HepG2 (cell line): ENCODE measurements around the gene EIF4G2. TPM values are rescaled to one million over a fixed set of nuclear protein-coding genes. Genes with fewer than 3 reads are reported as not detected.
A peak's percentile ranks its signal among the peaks of the same experiment; 100 is the strongest.

ENCODE experiments used
- ATAC-seq: fragments of 200-7000 bp; cut with Tn5 transposase; 3 replicates; pipeline ENCODE4 v1.9.1; 2020; ENCODE audit warnings: mild to moderate bottlenecking, moderate library complexity
- BruUV-seq: library from RNA; stranded (reverse); fragments of 400-500 nt; replicated peaks from 2 replicates; lab custom pipeline; 2021; lab: Mats Ljungman, UMichigan
- CTCF ChIA-PET: fragments of 300-600 bp; formaldehyde crosslinking; extraction: SDS; loops from one replicate; lab custom pipeline; 2021; ENCODE audit warnings: low total read pairs, inconsistent platforms, low intra/inter-chr PET ratio; lab: Yijun Ruan, JAX
- POLR2A ChIA-PET: fragments of 350-600 bp; sonication (Branson Sonifier 250); formaldehyde crosslinking; loops from one replicate; lab custom pipeline; 2020; ENCODE audit warnings: antibody characterized with exemption, inconsistent platforms; lab: Yijun Ruan, JAX
- DNase-seq: peaks from one replicate; pipeline ENCODE4 v3.0.0-alpha.2; 2015; ENCODE audit warnings: low spot score
- FAIRE-seq: peaks from 3 replicates; lab custom pipeline; 2011; peaks lifted over from hg19 to GRCh38; lab: Jason Lieb, UNC
- H2AFZ ChIP-seq: one replicate; pipeline ENCODE4 v1.6.1; 2011; ENCODE audit warnings: low read length, inconsistent platforms
- H3K27ac ChIP-seq: fragments of 300-600 bp; 3 replicates; pipeline ENCODE4 v1.8.0; 2011; ENCODE audit warnings: mixed run types, mild to moderate bottlenecking, mixed read lengths, low read length, inconsistent platforms; ENCODE audit not compliant: insufficient read depth; ENCODE audit errors: extremely low read length
- H3K27me3 ChIP-seq, 2 experiments: fragments of 200-600 bp in 1 of 2; 2 replicates in 1 of 2; 3 replicates in 1 of 2; pipeline versions ENCODE4 v1.6.0 to v1.8.0; 2011; ENCODE audit warnings: low read length in 2 of 2, mild to moderate bottlenecking in 2 of 2, moderate library complexity in 2 of 2, inconsistent platforms in 1 of 2; ENCODE audit not compliant: insufficient read depth in 2 of 2, control insufficient read depth in 1 of 2
- H3K36me3 ChIP-seq, 2 experiments: fragments of 200-600 bp in 1 of 2; replicated peaks in 1 of 2; 2 replicates in 1 of 2; 3 replicates in 1 of 2; pipeline versions ENCODE4 v1.5.1 to v1.8.0; 2011; ENCODE audit warnings: low read length in 2 of 2, inconsistent platforms in 1 of 2; ENCODE audit not compliant: insufficient read depth in 2 of 2, control insufficient read depth in 1 of 2
- H3K4me1 ChIP-seq: 2 replicates; pipeline ENCODE4 v1.5.1; 2012; ENCODE audit warnings: low read length, inconsistent platforms; ENCODE audit not compliant: insufficient read depth
- H3K4me2 ChIP-seq: 2 replicates; pipeline ENCODE4 v1.6.0; 2011; ENCODE audit warnings: low read depth, low read length, inconsistent platforms
- H3K4me3 ChIP-seq, 3 experiments: fragments of 200-600 bp in 1 of 3; sonication (generic), shearing (Covaris generic) in 1 of 3; replicated peaks in 1 of 3; 2 replicates each; pipeline ENCODE4 v1.5.1; 2011 to 2016; ENCODE audit warnings: low read length in 3 of 3, inconsistent platforms in 2 of 3, low read depth in 2 of 3, mild to moderate bottlenecking in 2 of 3, control low read depth in 1 of 3, mixed read lengths in 1 of 3; ENCODE audit not compliant: insufficient read depth in 1 of 3
- H3K79me2 ChIP-seq: one replicate; pipeline ENCODE4 v1.6.1; 2011; ENCODE audit warnings: low read length, inconsistent platforms; ENCODE audit not compliant: insufficient read depth
- H3K9ac ChIP-seq: 2 replicates; pipeline ENCODE4 v1.6.0; 2011; ENCODE audit warnings: mild to moderate bottlenecking, low read depth, low read length, inconsistent platforms; ENCODE audit not compliant: insufficient read depth
- H3K9me3 ChIP-seq: 2 replicates; pipeline ENCODE4 v1.5.1; 2012; ENCODE audit warnings: mild to moderate bottlenecking, low read length
- H4K20me1 ChIP-seq: 2 replicates; pipeline ENCODE4 v1.6.0; 2011; ENCODE audit warnings: inconsistent platforms, mild to moderate bottlenecking, low read length, moderate library complexity; ENCODE audit not compliant: insufficient read depth
- CCDC6 ChIP-seq: sonication (generic); formaldehyde crosslinking; IDR thresholded peaks from 2 replicates; pipeline ENCODE4 v1.8.1; 2022; ENCODE audit warnings: mild to moderate bottlenecking, missing genetic modification reagents, moderate library complexity
- HNRNPLL ChIP-seq: fragments of 200-400 bp; formaldehyde crosslinking; IDR thresholded peaks from 2 replicates; pipeline ENCODE4 v1.6.1; 2017; ENCODE audit warnings: mild to moderate bottlenecking, low read depth, low read length; ENCODE audit not compliant: poor library complexity, severe bottlenecking
- KLF13 ChIP-seq: sonication (generic); formaldehyde crosslinking; IDR thresholded peaks from 2 replicates; pipeline ENCODE4 v1.4.0; 2020; ENCODE audit warnings: mild to moderate bottlenecking, missing genetic modification reagents
- NFIC ChIP-seq: IDR thresholded peaks from 2 replicates; pipeline ENCODE4 v1.6.1; 2012; ENCODE audit warnings: mild to moderate bottlenecking, low read length, inconsistent platforms
- NONO ChIP-seq, 2 experiments: fragments of 450-650 bp in 1 of 2; sonication (generic) in 1 of 2; formaldehyde crosslinking in 1 of 2; IDR thresholded peaks in 1 of 2; conservative IDR thresholded peaks in 1 of 2; 2 replicates each; pipeline versions ENCODE4 v1.6.1 to v1.8.0; 2017 to 2022; ENCODE audit warnings: mild to moderate bottlenecking in 1 of 2, missing genetic modification reagents in 1 of 2, moderate library complexity in 1 of 2
- NR3C1 ChIP-seq: sonication (generic); formaldehyde crosslinking; IDR thresholded peaks from 2 replicates; pipeline ENCODE4 v1.4.0; 2020; ENCODE audit warnings: missing genetic modification reagents
- SP4 ChIP-seq: sonication (generic); formaldehyde crosslinking; IDR thresholded peaks from 2 replicates; pipeline ENCODE4 v1.8.1; 2023; ENCODE audit warnings: mild to moderate bottlenecking, missing genetic modification reagents
- UBTF ChIP-seq: sonication (generic); formaldehyde crosslinking; IDR thresholded peaks from 2 replicates; pipeline ENCODE4 v1.4.0; 2020; ENCODE audit warnings: mild to moderate bottlenecking, missing genetic modification reagents
- ZFP36 ChIP-seq: fragments of 150-350 bp; IDR thresholded peaks from 2 replicates; pipeline ENCODE4 v1.6.1; 2018; ENCODE audit warnings: borderline replicate concordance, low read length, low read depth; ENCODE audit not compliant: partially characterized antibody
- ZFP82 ChIP-seq: sonication (generic); formaldehyde crosslinking; IDR thresholded peaks from 2 replicates; pipeline ENCODE4 v1.5.1; 2020; ENCODE audit warnings: mild to moderate bottlenecking, missing genetic modification reagents, borderline replicate concordance
- ZFP90 ChIP-seq: sonication (generic); formaldehyde crosslinking; IDR thresholded peaks from 2 replicates; pipeline ENCODE4 v1.8.0; 2022; ENCODE audit warnings: missing genetic modification reagents, mild to moderate bottlenecking, inconsistent platforms, borderline replicate concordance
- ZNF296 ChIP-seq: sonication (generic); formaldehyde crosslinking; conservative IDR thresholded peaks from 2 replicates; pipeline ENCODE4 v1.5.0; 2020; ENCODE audit warnings: mild to moderate bottlenecking, missing genetic modification reagents
- ZNF350 ChIP-seq: sonication (generic); formaldehyde crosslinking; IDR thresholded peaks from 2 replicates; pipeline ENCODE4 v1.4.0; 2020; ENCODE audit warnings: mild to moderate bottlenecking, low read depth, missing genetic modification reagents, borderline replicate concordance
- ZNF441 ChIP-seq: sonication (generic); formaldehyde crosslinking; IDR thresholded peaks from 2 replicates; pipeline ENCODE4 v1.7.0; 2021; ENCODE audit warnings: missing genetic modification reagents, borderline replicate concordance
- ZNF513 ChIP-seq: sonication (generic); formaldehyde crosslinking; conservative IDR thresholded peaks from 2 replicates; pipeline ENCODE4 v1.5.0; 2020; ENCODE audit warnings: missing genetic modification reagents
- ZNF558 ChIP-seq: sonication (generic); formaldehyde crosslinking; IDR thresholded peaks from 2 replicates; pipeline ENCODE4 v1.9.0; 2022; ENCODE audit warnings: mild to moderate bottlenecking, missing genetic modification reagents, borderline replicate concordance
- ZSCAN31 ChIP-seq: sonication (generic); formaldehyde crosslinking; IDR thresholded peaks from 2 replicates; pipeline ENCODE4 v1.5.0; 2020; ENCODE audit warnings: low read depth, mild to moderate bottlenecking, missing genetic modification reagents
- WGBS: methylation state at CpG from one replicate; pipeline ENCODE4 v1.1.6; 2017; ENCODE audit warnings: low lambda C conversion rate; 5-methylcytosine and 5-hydroxymethylcytosine counted together
- in situ Hi-C: cut with HindIII; loops from 2 replicates; pipeline ENCODE4 v1.10.0; 2017; ENCODE audit warnings: low pct_unique_long_range_greater_than_20kb; ENCODE audit not compliant: extremely low pct_ligation_motif_present
- intact Hi-C: fragments of 100-400 bp; cut with micrococcal nuclease; formaldehyde crosslinking; loops from one replicate; pipeline ENCODE4 v1.10.0; 2022; ENCODE audit not compliant: unreplicated experiment
- polyA plus RNA-seq, 8 experiments: library from polyadenylated mRNA; depleted of rRNA in 3 of 8; stranded (reverse) in 7 of 8; unstranded in 1 of 8; fragments of >200 nt; fragmentation: Illumina TruSeq in 4 of 8; extraction: Trizol in 4 of 8; gene quantifications; 2 replicates each; pipeline versions ENCODE4 v1.2.1 to v1.2.3, GENCODE V29; 2011 to 2016; ENCODE audit warnings: low read depth in 4 of 8, missing spikeins in 1 of 8, mixed read lengths in 1 of 8; ENCODE audit not compliant: insufficient read depth in 1 of 8
- total RNA-seq, 5 experiments: library from RNA; depleted of rRNA; stranded (reverse); fragments of >200 nt; fragmentation: Illumina TruSeq; extraction: Trizol; gene quantifications; 2 replicates each; pipeline ENCODE4 v1.2.3, GENCODE V29; 2016; ENCODE audit warnings: low read depth in 1 of 5

The EIF4G2 gene
- total and polyA plus RNA-seq, 2 of the 13 experiments (the other 11 are each of a cell fraction or from before 2014, with no cell fraction given): 362 to 546 TPM

- peak overlapping the region; percentile 86 for H3K27ac ChIP-seq
- BruUV-seq: TSS peak; percentile 86
- H3K79me2 ChIP-seq: peaks cover 38% of the 10 kb centered on the region
- WGBS: 2% methylated on average over 27 of the region's 29 CpGs
- no peak for DNase-seq
- POLR2A ChIA-PET: interaction anchor here (0.7 to 4.5 kb wide), 46 partner anchors 7 to 1845 kb away, joined by 3 to 130 read pairs (median 6); partner anchors contain the start of genes CTR9, RNF141, TMEM9B and USP47
- no peaks in the 10 kb centered on the region for H3K9me3 ChIP-seq
- peaks cover 4 to 25% of the 10 kb centered on the region in 2 experiments for H3K36me3 ChIP-seq
- peak; percentile 37 for ATAC-seq
- intact Hi-C loops (loop anchor here (2.0 to 5.0 kb wide), 3 partner anchors 49 to 522 kb away; partner anchors contain the start of gene ZBED5), in situ Hi-C loops (loop anchor here (5.0 kb wide), 1 partner anchor 48 kb away; the partner anchor contains the start of gene ZBED5)
- CTCF ChIA-PET: no interaction called here
- H3K4me2 ChIP-seq: peak overlapping the region; percentile 93
- H4K20me1 ChIP-seq: peaks cover 3% of the 10 kb centered on the region; the same call in 1 of the 2 replicates
- peak overlapping the region; percentile 87 for H3K9ac ChIP-seq
- H2AFZ ChIP-seq: no peak overlapping the region
- no peak for FAIRE-seq
- H3K4me1 ChIP-seq: peaks cover 32% of the 10 kb centered on the region
- no peaks in the 10 kb centered on the region; a peak in 1 of 5 replicates for H3K27me3 ChIP-seq
- H3K4me3 ChIP-seq: peak overlapping the region; percentile 77 to 85 (median 77)
- TF ChIP-seq SP4 (CRISPR knock-in tag) (no peak), ZFP90 (CRISPR knock-in tag) (no peak), ZNF296 (CRISPR knock-in tag) (0 out of 2 replicates have a peak, but pooled peaks have one; percentile 51), NFIC (no peak), ZFP36 (no peak), ZNF350 (no peak; the same call in 1 of the 2 replicates), ZNF558 (CRISPR knock-in tag) (peak; percentile 73; the same call in 1 of the 2 replicates), KLF13 (CRISPR knock-in tag) (no peak), ZFP82 (CRISPR knock-in tag) (peak; percentile 34; the same call in 1 of the 2 replicates), HNRNPLL (peak; percentile 94), UBTF (CRISPR knock-in tag) (peak; percentile 95; the same call in 1 of the 2 replicates), ZNF441 (CRISPR knock-in tag) (no peak), ZSCAN31 (no peak), CCDC6 (no peak; the same call in 1 of the 2 replicates), ZNF513 (CRISPR knock-in tag) (no peak), NR3C1 (CRISPR knock-in tag) (no peak), NONO (IDR thresholded peaks at IDR 0.05) (no peak), NONO (CRISPR knock-in tag; conservative IDR thresholded peaks at IDR 0.05) (no peak)
Measured at GRCh38 chr11:10809373-10810160, 841 bp upstream of the EIF4G2 start.
